Fibroblast of skin of abdomen (primary cell): Measurements from ENCODE around the gene PDYN.

Experiments used
- DNase-seq: peaks from one replicate; pipeline ENCODE4 v3.0.0-alpha.2; 2013

PDYN gene

GRCh38 chr20:1950836-1951235, 43.0 kb downstream of the PDYN start:
- DNase-seq = no peak

- DNase-seq = no peak
These were observed 44.3 kb downstream of the PDYN start for GRCh38 chr20:1949347-1950100.

DNA sequence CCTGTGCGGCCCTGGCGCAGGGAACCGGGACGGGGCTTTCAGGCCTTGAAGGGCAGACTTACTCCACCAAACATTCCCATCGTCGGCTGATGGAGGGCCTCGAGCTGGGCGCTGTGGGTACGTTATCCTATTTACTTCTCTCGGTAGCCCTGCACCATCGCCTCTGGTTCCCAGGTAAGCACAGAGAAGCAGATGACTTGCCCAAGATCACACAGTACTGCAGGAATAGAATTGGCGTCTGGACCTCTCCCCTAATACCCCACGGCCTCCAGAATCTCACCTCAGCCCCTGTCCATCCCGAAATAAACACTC, 46.4 kb downstream of the PDYN start:
- no peak for DNase-seq

- no peak for DNase-seq
These were observed 46.9 kb downstream of the PDYN start for GRCh38 chr20:1946762-1947534.

GRCh38 chr20:1946442-1946761, 47.5 kb downstream of the PDYN start:
- DNase-seq = no peak

DNA sequence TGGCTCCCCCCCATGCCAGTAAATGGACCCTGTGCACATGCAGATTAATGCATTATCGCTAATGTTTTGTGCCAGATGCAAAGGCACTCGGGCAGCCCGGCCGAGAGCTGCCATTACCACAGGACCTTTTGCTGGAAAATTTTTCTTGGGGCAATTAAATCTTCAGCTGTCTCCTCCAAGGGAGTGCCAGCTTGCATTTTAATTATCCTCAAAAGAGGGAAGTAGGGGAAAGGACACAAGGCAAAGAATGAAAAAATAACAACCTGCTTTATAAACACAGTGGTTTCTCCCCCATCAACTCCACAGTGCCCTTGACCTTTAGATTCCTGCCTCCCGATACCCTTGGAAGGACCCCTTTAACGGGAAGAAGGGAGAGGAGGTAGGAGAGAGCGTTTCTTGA, 48.2 kb downstream of the PDYN start:
- no peak for DNase-seq

DNA sequence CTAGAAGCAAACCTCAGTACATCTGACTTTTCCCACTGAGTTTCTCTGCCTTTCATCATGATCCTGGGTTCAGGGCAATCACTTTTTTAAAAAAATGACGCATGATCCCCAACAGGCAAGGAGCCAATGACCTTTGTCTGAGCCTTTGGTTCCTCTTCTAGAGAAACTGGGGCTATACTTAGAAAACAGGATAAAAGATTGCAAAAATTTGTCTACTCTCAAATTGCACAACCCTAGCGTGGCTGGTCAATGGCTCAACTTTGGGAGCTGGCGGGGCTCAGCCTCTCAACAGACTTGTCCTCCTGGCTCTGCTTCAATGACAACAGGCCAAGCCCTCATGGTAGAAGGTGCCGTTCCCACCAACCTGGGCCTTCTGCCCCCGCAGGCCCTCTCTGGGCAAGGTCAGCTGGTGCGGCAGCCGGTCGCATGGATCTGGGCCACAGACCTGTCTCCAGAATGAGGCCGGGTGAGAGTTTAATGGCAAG, 48.7 kb downstream of the PDYN start:
- DNase-seq = peak; percentile 15

GRCh38 chr20:1944345-1945091, 49.3 kb downstream of the PDYN start:
- no peak for DNase-seq

- DNase-seq = no peak
These were observed 50.4 kb downstream of the PDYN start for GRCh38 chr20:1943275-1944002.

DNA sequence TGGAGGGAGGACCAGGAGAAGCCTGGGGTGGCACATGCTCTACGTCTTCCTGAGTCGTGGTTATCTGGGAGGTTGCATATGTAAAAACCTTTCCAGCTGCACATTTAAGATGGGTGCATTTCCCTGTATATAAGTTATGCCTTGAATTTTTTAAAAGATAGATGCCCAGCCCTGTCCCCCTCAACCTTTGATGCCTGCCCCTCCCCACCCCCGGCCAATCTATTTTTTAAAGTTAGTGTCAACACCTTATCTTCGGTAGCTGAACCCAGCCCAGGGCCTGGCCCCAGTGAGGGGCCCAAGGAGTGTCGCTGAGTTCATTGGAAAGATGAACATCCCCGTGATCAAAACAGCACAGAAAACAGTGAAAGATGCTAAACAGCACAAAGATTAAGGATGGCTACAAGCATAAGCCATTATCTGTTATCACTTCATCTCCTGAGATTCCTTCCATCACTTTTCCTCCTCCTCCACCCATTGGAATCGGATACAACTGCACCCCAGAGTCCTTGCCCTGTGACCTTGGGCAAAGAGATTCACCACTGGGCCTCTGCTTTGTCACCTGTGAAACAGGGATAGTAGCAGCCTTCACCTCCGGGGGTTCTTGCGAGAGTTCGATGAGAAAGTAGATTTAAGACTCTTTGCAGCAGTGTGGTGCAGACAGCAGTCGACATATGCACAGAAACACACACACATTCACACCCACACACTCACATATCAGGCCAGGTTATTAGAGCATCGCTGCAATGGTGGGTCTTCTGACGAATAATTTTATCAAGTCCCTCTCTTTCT, 51.2 kb downstream of the PDYN start:
- no peak for DNase-seq

DNA sequence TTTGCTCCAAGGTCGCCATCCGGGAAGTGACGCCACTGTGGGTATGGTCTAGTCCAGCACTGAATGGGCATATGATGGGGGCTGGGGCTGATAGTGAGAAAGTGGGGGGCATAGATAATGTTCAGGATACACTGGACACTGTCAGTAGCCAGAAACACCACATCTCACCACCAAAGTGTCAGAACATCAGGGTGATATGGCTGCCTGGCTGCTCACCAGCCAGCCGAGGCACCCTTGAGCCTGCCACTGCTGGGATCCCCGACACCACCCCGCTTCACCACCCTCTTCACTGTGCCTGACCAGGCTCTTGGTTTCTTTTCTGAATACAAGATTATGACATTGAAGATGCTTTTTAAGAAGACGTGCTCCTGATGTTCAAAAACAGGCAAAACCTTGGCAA, 51.8 kb downstream of the PDYN start:
- no peak for DNase-seq

- peak; percentile 38 for DNase-seq
These were observed 52.6 kb downstream of the PDYN start for GRCh38 chr20:1941226-1941625.

- no peak for DNase-seq
These were observed 53.3 kb downstream of the PDYN start for GRCh38 chr20:1940581-1940980.

GRCh38 chr20:1939270-1939595, 54.6 kb downstream of the PDYN start:
- no peak for DNase-seq

- DNase-seq = no peak
These were observed 55.2 kb downstream of the PDYN start for GRCh38 chr20:1938464-1939269.

GRCh38 chr20:1937316-1937976, 56.4 kb downstream of the PDYN start:
- DNase-seq = no peak

DNA sequence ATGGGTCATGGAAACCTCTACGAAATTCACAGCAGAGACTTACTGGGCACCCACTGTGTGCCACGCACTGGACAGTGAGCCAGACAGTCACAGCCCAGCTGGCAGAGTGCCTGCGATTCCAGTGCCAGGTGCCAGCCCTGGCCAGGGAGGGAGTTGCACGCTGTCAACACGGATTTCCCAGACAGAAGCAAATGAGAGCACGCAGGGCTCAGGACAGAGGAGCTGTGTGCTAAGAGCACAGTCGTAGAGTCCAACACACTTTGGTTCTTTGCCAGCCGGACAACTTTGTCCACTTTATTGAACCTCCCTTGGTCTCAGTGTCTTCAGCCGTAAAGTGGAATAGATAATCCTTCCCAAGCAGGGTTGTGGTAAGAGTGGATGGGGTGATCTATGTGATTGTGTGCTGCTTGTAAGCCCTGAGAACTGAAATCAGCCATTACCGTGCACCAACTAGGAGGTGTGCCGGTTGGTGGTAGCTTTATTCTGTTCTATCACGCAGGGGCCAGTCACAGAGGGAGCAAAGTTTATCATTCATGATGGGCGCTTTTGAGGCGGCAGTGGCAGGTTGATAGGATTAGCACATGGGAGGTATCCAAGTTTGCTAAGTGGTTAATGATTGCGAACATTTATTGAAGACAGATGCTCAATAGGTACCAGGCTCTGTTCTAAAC, 58.0 kb downstream of the PDYN start:
- no peak for DNase-seq

DNA sequence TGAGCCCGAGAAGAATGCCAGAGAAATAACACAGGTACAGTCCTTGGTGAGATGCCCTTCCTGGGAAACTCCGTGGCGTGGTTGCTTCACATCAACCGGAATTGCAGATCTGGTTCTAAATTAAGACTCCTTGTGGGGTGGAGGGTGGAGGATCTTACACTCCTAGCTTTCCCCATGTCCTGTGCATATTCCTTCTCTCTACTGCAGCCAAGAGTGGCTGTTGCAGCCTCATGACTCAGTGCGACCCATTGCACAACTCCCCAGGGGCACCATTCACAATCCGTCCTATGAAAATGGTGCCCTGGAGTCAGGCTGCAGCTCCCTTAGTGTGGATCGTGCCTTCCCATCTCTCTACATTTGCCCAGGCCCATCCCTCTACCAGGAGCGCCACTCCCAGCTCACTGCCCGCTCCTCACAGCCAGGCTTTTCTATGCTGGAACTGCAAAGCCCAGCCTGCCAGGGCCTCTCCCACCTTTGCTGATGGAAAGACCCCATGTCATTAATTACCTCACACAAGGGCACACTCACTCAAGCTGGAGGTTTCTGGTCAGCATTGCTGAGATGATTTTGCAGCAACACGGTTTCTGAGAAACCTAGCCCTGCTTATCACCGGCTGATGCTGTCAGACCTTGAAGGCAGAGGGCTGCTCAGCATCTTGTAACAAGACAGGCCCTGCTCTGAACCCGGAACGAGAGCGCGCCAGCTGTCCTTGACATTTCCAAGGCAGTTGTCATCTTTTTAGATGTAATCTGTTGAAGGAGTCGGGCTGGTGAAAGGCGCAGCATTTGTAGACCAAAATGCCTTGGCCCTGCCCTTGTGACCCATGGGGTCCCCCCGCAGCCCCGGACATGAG, 58.9 kb downstream of the PDYN start:
- peak; percentile 84 for DNase-seq

- peak; percentile 79 for DNase-seq
These were observed 59.7 kb downstream of the PDYN start for GRCh38 chr20:1934156-1934555.
